Measurements from ENCODE around the gene TMEM170A.

TMEM170A gene

DNA sequence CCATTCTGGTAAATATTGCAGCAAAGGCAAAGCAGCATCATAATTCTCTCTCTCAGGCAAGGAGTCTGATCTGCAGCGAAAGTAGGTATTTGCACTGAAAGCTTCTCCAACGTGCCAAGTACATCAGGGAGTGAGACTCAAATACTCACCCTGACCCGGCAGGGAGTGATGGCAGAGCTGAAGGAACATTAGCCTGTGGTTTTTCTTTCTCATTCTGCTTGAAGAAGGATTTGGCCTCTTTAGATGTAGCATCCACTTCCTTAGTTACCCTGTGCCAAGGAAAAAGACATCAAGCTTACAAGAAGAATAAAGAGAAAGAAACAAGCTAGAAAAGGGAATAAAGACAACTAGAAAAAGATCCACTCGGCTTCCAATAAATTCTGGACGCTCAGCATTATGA, 69.5 kb downstream of the TMEM170A start:
- no peak for DNase-seq
